H1 (cell line): ENCODE measurements around the gene SSC5D. TPM values are rescaled to one million over a fixed set of nuclear protein-coding genes. Genes with fewer than 3 reads are reported as not detected.

ENCODE experiments used
- ATF2 ChIP-seq: IDR thresholded peaks from 2 replicates; pipeline ENCODE4 v1.6.1; 2012; ENCODE audit warnings: low read length, inconsistent platforms
- CREB1 ChIP-seq: IDR thresholded peaks from 2 replicates; pipeline ENCODE4 v1.6.1; 2012; ENCODE audit warnings: inconsistent platforms
- E2F6 ChIP-seq: IDR thresholded peaks from 2 replicates; pipeline ENCODE4 v1.6.1; 2012; ENCODE audit warnings: inconsistent platforms
- KDM5A ChIP-seq: fragments of 200-600 bp; IDR thresholded peaks from 2 replicates; pipeline ENCODE4 v1.7.1; 2012; ENCODE audit warnings: mild to moderate bottlenecking, low read length, inconsistent platforms, mixed read lengths
- POLR2AphosphoS5 ChIP-seq: IDR thresholded peaks from 2 replicates; pipeline ENCODE4 v1.6.1; 2011; ENCODE audit warnings: low read depth, low read length
- RBBP5 ChIP-seq: IDR thresholded peaks from 2 replicates; pipeline ENCODE4 v1.7.1; 2012; ENCODE audit warnings: low read depth, mild to moderate bottlenecking, inconsistent platforms, low read length, moderate library complexity, borderline replicate concordance
- RXRA ChIP-seq: IDR thresholded peaks from 2 replicates; pipeline ENCODE4 v1.6.1; 2011; ENCODE audit warnings: low read depth, mild to moderate bottlenecking, low read length, moderate library complexity; ENCODE audit not compliant: insufficient read depth
- SRF ChIP-seq: IDR thresholded peaks from 2 replicates; pipeline ENCODE4 v1.6.1; 2011; ENCODE audit warnings: mild to moderate bottlenecking, low read depth, low read length, moderate library complexity
- TAF1 ChIP-seq: IDR thresholded peaks from 2 replicates; pipeline ENCODE4 v1.6.1; 2011; ENCODE audit warnings: mild to moderate bottlenecking, low read depth, low read length
- polyA plus RNA-seq, 7 experiments: library from polyadenylated mRNA; depleted of rRNA in 3 of 7; stranded (reverse) in 5 of 7; unstranded in 2 of 7; fragments of >200 nt in 5 of 7; fragments of 200-250 nt in 2 of 7; gene quantifications; 1 replicate in 5 of 7; 2 replicates in 1 of 7; 4 replicates in 1 of 7; pipeline versions ENCODE4 v1.2.1 to v1.2.3, GENCODE V29; 2011 to 2013; ENCODE audit warnings: missing spikeins in 2 of 7, mixed read lengths in 2 of 7
- total RNA-seq: library from RNA; stranded (reverse); fragmentation: NEBNext Ultra II Directional; extraction: Animal tissue kit (Norgen Biotek cat#: 25700); gene quantifications from 2 replicates; pipeline ENCODE4 v1.2.1, GENCODE V29; 2021

Gene SSC5D
- total and polyA plus RNA-seq, 2 of the 8 experiments (the other 6 are each of a cell fraction or from before 2014, with no cell fraction given): 0.39 to 1.7 TPM

- TF ChIP-seq ATF2 (no peak), RXRA (no peak), SRF (peak; percentile 75), TAF1 (0 out of 2 replicates have a peak, but pooled peaks have one; percentile 18), RBBP5 (no peak), E2F6 (no peak), POLR2AphosphoS5 (no peak), KDM5A (no peak), CREB1 (no peak)
Observed at GRCh38 chr19:55464662-55465054, 23.6 kb upstream of the SSC5D start, which contains the start of gene C19orf85 (continued).
